Calu3 (cell line): ENCODE measurements around the gene SIGLEC6. TPM values are rescaled to one million over a fixed set of nuclear protein-coding genes. Genes with fewer than 3 reads are reported as not detected.

Source experiments
- BruUV-seq: library from RNA; stranded (reverse); fragments of 400-500 nt; replicated peaks from 2 replicates; lab custom pipeline; 2021; lab: Mats Ljungman, UMichigan
- CTCF ChIA-PET: fragments of 300-600 bp; sonication (Branson Sonifier 250); formaldehyde crosslinking; loops from one replicate; lab custom pipeline; 2022; ENCODE audit warnings: antibody characterized with exemption; lab: Charles Lee
- DNase-seq: peaks from one replicate; pipeline ENCODE4 v3.0.0; 2022
- H3K27ac Mint-ChIP-seq: one replicate; pipeline ENCODE4 v1.8.0; 2022; ENCODE audit warnings: mixed read lengths; ENCODE audit not compliant: unreplicated experiment
- H3K27me3 Mint-ChIP-seq: one replicate; pipeline ENCODE4 v1.8.0; 2022; ENCODE audit warnings: mixed read lengths; ENCODE audit not compliant: unreplicated experiment
- H3K36me3 Mint-ChIP-seq: one replicate; pipeline ENCODE4 v1.8.0; 2022; ENCODE audit warnings: mild to moderate bottlenecking, moderate library complexity, mixed read lengths; ENCODE audit not compliant: insufficient read depth, unreplicated experiment
- H3K4me1 Mint-ChIP-seq: one replicate; pipeline ENCODE4 v1.8.0; 2022; ENCODE audit warnings: mild to moderate bottlenecking, low read depth, mixed read lengths; ENCODE audit not compliant: unreplicated experiment
- H3K4me3 Mint-ChIP-seq: one replicate; pipeline ENCODE4 v1.8.0; 2022; ENCODE audit warnings: mild to moderate bottlenecking, low read depth, moderate library complexity, mixed read lengths; ENCODE audit not compliant: unreplicated experiment
- H3K9me3 Mint-ChIP-seq: one replicate; pipeline ENCODE4 v1.8.0; 2022; ENCODE audit warnings: low read depth, mixed read lengths; ENCODE audit not compliant: unreplicated experiment
- CTCF ChIP-seq: fragments of 200-600 bp; IDR thresholded peaks from one replicate; pipeline ENCODE4 v1.8.0; 2022; ENCODE audit warnings: antibody characterized with exemption; ENCODE audit not compliant: unreplicated experiment
- intact Hi-C: fragments of 100-400 bp; cut with micrococcal nuclease; formaldehyde crosslinking; loops from one replicate; pipeline ENCODE4 v1.10.0; 2022; ENCODE audit not compliant: unreplicated experiment
- total RNA-seq: library from RNA; stranded (reverse); gene quantifications from 2 replicates; pipeline ENCODE4 v1.2.3, GENCODE V29; 2022

Gene SIGLEC6
- total RNA-seq, 1 experiment from 2014 or later = not detected

- peaks cover 44% of the 10 kb centered on the region for H3K4me1 Mint-ChIP-seq
- BruUV-seq = no TSS peak
- TF ChIP-seq CTCF = peak; percentile 97
- CTCF ChIA-PET = interaction anchor here (0.5 to 4.9 kb wide), 8 partner anchors 33 to 305 kb away, joined by 3 to 84 read pairs (median 3); no protein-coding TSS in a partner anchor
- H3K36me3 Mint-ChIP-seq = peaks cover 4% of the 10 kb centered on the region
- intact Hi-C loops = loop anchor here (1.0 to 10.0 kb wide), 4 partner anchors 42 to 310 kb away; partner anchors contain the start of gene ZNF175
- no peak overlapping the region for H3K27ac Mint-ChIP-seq
- no peak overlapping the region for H3K4me3 Mint-ChIP-seq
- peak; percentile 92 for DNase-seq
- H3K9me3 Mint-ChIP-seq = peaks cover 5% of the 10 kb centered on the region
- peaks cover 4% of the 10 kb centered on the region for H3K27me3 Mint-ChIP-seq
Measured at GRCh38 chr19:51473009-51473707, 58.3 kb downstream of the SIGLEC6 start.

GRCh38 chr19:51472607-51473006 lies 58.9 kb downstream of the SIGLEC6 start:
- intact Hi-C loops = loop anchor here (1.0 to 10.0 kb wide), 4 partner anchors 43 to 311 kb away; partner anchors contain the start of gene ZNF175
- peaks cover 9% of the 10 kb centered on the region for H3K27me3 Mint-ChIP-seq
- TF ChIP-seq CTCF = no peak
- H3K4me1 Mint-ChIP-seq = peaks cover 42% of the 10 kb centered on the region
- H3K4me3 Mint-ChIP-seq = no peak overlapping the region
- DNase-seq = no peak
- BruUV-seq = no TSS peak
- H3K27ac Mint-ChIP-seq = no peak overlapping the region
- peaks cover 4% of the 10 kb centered on the region for H3K36me3 Mint-ChIP-seq
- H3K9me3 Mint-ChIP-seq = peaks cover 4% of the 10 kb centered on the region
- CTCF ChIA-PET = interaction anchor here (0.5 to 4.9 kb wide), 4 partner anchors 43 to 305 kb away, joined by 3 to 84 read pairs (median 3); no protein-coding TSS in a partner anchor

GRCh38 chr19:51471527-51471926 lies 59.9 kb downstream of the SIGLEC6 start:
- Mint-ChIP-seq H3K4me3 (no peak overlapping the region), H3K4me1 (peaks cover 33% of the 10 kb centered on the region), H3K9me3 (no peaks in the 10 kb centered on the region), H3K27me3 (peaks cover 20% of the 10 kb centered on the region), H3K36me3 (peaks cover 4% of the 10 kb centered on the region), H3K27ac (no peak overlapping the region)
- TF ChIP-seq CTCF = no peak
- no TSS peak for BruUV-seq
- CTCF ChIA-PET = interaction anchor here (4.9 kb wide), 1 partner anchor 187 kb away, joined by 84 read pairs; no protein-coding TSS in a partner anchor
- intact Hi-C loops = loop anchor here (10.0 kb wide), 1 partner anchor 103 kb away; the partner anchor contains the start of gene ZNF175
- no peak for DNase-seq

- no peak for DNase-seq
- H3K36me3 Mint-ChIP-seq = peaks cover 4% of the 10 kb centered on the region
- peaks cover 33% of the 10 kb centered on the region for H3K4me1 Mint-ChIP-seq
- no peak for TF ChIP-seq CTCF
- H3K4me3 Mint-ChIP-seq = no peak overlapping the region
- CTCF ChIA-PET = interaction anchor here (0.7 to 4.9 kb wide), 2 partner anchors 104 to 187 kb away, joined by 5 to 84 read pairs; no protein-coding TSS in a partner anchor
- no peaks in the 10 kb centered on the region for H3K9me3 Mint-ChIP-seq
- H3K27ac Mint-ChIP-seq = no peak overlapping the region
- no TSS peak for BruUV-seq
- intact Hi-C loops = loop anchor here (10.0 kb wide), 1 partner anchor 104 kb away; the partner anchor contains the start of gene ZNF175
- peaks cover 25% of the 10 kb centered on the region for H3K27me3 Mint-ChIP-seq
Measured at GRCh38 chr19:51470966-51471365, 60.5 kb downstream of the SIGLEC6 start.
